HG03095 (cell line): ENCODE data around the gene BDNF.
"Not testable (repeated sequence)": the region's sequence is repeated elsewhere in the genome, so short reads cannot be mapped to it uniquely, and the experiment has no call there.

Experiments
- ATAC-seq: cut with Tn5 transposase; IDR thresholded peaks from one replicate; pipeline ENCODE4 v1.9.1; 2021; ENCODE audit warnings: moderate library complexity; ENCODE audit not compliant: unreplicated experiment

Gene BDNF

DNA sequence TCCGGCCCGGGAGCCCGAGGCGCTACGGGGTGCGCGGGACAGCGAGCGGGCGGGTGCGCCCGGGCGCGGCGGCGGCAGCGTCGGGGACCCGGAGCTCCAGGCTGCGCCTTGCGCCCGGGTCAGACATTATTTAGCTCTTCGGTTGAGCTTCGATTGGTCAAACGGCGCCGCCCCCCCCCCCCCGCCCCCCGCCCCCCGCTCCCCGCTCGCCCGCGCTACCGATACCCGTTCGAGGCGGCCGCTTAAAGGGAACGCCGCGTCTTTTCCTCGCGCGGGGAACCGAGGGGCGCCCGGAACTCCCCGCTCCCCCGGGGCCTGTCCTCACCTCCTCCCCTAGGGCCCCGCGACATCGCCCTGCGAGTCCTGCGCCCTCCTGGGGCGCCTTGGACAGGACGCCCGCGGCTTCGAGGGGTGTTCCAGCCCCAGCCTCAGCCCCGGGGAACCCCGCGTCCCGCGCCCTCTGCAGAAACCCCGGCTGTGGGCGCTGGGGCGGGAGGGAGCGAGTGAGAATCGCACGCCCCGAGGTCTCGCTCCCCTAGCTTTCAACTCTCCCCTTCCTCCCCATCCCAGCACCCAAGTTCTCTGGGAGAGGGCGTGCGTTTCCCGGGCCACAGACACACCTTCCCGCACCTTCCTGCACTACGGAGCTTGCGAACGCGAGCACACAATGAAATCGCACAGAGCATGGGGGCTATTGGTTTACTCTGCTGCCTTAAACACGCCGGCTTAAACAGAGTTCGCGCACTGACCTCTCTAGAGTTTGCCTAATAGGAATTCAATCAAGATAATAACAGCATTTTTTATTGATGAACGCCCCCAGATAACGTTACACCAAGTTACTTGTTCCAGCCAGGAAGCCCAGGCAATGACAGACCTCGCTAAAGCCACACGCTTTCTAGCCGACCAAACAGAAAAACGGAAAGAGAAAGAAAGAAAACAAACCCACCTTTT, at the start of gene BDNF:
TSS of gene BDNF (minus strand) at position 105 of the 951 bp plus-strand sequence. CDS start 41,891 bp downstream, outside the sequence.
- ATAC-seq: no peak

- ATAC-seq: no peak
Observed at GRCh38 chr11:27740362-27741013, 40.2 kb upstream of the BDNF start.

DNA sequence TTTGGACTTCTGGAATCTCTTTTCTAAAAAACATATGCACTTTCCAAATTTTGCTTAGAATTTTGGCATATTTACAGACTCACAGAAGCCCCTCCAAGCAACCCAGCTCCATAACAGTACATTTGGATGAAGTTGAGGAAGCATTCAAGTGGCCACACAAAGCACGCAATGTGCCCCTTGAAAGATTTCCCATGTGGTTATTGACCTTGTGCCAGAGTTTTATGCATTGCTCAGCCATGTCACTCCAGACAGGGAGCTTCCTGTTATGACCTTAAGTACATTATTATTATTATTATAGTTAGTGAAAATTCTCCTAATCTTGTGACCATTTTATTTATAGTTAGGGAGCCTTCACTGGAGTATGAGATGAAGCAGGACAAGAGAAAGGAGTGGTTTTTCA, 35.0 kb upstream of the BDNF start:
- ATAC-seq: no peak

DNA sequence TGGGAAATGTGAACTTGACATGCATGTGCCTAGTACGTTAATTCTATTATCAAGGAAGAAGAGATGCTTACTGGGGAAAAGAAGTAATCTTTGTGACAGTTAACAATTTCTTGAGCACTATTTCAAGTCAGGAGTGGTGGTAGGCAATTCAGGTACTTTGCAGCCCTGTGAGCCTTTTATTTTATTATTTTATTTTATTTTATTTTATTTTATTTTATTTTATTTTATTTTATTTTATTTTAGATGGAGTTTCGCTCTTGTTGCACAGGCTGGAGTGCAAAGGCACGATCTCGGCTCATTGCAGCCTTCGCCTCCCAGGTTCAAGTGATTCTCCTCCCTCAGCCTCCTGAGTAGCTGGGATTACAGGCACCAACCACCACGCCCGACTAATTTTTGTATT, 31.5 kb upstream of the BDNF start:
- ATAC-seq: not testable (repeated sequence)

DNA sequence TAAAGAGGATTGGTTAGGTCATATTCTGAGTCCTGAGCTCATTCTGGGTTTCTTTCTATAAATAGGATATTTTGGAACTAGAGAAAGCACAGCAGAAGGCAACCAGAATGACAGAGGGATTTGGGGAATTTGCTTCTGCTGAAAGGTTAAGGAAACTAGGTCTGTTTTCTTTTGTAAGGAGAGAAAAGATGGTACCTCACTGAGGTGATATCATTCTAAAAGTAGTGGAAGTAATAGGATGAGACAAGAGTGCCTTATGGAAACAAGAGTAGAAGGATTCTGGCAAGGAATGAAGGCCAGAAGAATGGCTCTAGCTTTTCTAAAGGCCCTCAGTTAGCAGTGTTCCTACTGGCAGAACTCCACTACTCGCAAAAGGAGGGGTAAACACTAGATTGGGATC, 26.7 kb upstream of the BDNF start:
- ATAC-seq: no peak

- ATAC-seq: no peak
Observed at GRCh38 chr11:27723687-27724086, 23.4 kb upstream of the BDNF start.

DNA sequence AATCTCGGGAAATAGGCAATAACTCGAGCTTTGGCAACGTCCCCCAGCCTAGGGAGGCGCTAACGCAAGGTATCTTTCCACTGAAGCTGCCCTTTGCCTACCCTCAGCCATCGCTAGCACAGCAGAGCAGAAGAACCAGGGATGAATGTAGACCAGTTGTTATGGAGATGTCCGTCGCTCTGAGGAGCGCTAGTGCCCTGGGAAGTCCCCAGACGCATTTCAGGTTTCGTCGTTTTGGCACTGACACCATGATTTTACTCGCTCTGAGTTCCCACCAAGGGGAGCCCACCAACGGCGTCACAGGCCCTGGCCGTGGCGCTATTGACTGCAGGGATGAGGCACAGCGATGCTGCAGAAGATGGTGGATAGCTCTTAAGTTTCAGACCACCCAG, 22.7 kb upstream of the BDNF start:
- no peak for ATAC-seq

DNA sequence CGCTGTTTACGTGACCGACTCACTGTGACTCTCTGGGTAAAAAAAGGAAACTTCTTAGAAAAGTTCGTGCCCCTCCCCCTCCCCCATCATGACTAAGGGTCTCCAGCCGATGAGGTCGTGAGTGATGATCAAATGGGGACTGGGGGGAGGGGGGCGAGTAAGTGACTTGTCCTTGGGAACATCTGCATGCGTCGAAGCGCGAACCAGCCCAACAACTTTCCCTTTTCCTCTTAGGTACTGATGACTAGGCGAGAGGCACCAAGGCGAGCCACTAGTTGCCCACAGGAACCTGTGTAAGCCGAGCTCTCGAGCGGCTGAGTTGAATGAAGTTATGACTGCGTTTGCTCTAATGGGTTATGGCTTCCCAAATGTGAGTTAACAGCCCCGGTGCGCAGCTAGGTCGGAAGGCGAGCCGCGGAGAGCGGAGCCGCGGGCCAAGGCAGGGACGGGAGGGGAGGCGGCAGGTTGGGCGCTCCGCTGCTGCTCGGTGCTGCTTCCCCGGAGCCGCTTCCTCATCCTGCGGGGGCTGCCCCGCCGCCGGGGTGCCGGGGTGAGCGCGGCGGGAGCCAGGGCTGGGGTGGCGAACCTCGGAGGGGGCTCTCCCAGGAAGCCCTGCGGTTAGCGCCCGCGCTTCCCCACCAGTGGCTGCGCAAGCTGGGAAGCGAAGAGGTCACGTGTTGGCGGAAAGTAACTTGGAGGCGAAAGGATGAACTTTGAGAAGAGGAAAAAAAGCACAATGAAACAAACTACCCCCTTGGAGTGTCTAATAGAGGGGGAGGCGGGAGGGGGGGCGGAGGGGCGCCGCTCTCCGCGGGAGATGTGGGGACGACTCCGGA, 22.1 kb upstream of the BDNF start:
- ATAC-seq: no peak

- no peak for ATAC-seq
Observed at GRCh38 chr11:27721264-27722116, 21.2 kb upstream of the BDNF start.

DNA sequence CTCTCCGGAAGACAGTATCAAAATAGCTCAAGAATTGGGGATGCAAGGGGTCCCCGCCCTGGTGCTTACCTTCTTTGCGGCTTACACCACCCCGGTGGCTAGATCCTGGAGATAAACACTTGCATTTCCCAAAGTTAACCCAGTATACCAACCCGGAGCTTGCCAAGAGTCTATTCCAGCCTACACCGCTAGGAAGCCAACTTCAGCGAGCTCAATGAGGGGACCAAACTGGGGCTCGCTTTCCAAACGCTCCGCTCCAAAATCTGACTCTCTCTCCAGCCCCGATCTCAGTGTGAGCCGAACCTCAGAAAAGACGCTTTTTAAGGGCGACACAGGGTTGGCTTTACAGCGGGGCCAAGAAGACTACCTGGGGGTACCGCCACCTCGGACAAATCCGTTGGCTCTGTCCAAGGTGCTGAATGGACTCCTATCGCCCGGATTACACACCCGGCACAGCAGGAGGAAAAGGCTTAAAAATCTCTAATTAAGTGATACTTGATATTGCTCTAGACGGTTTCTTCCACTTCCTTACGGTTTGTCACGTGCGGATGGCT, 20.1 kb upstream of the BDNF start:
- ATAC-seq: no peak

DNA sequence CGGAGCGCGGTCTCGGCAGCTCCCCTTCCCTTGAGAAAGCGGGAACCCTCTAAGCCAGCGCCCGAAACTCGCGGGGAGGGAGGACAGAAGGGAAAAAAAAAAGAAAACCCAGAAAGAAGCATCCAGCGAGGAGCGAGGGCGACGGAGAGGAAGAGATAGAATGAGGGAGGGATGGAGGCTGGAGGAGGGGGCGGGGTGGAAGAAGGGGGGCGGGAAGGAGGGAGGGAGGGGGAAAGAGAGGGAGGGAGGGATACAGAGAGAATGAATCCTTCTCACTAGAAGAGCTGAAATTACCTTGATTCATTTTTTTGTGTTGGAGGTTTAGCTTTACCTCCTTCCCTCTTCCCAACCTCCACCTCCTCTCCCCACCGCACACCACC, 19.3 kb upstream of the BDNF start:
- no peak for ATAC-seq

- ATAC-seq: no peak
Observed at GRCh38 chr11:27718863-27719545, 18.7 kb upstream of the BDNF start.

- ATAC-seq: no peak
Observed at GRCh38 chr11:27718346-27718862, 18.1 kb upstream of the BDNF start.

DNA sequence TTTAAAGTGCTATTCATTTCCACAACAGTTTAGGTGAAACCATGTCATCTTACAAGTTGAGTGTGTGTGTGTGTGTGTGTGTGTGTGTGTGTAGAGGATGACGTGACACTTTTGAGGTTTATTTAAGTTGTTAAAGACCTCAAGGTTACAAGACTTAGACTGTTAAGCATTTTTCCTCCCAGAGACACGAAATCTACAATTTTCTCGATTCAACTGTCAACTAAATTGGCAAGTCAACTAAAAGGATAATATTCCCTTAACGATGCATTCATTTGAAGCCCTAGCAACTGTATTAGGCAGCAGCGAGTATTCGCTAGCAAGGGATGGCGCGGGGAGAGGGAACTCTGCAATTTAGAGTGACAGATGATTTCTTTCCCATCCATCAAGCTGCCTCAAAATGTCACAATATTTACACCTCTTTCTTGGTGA, 17.6 kb upstream of the BDNF start:
- no peak for ATAC-seq

GRCh38 chr11:27717377-27717776, 17.1 kb upstream of the BDNF start:
- no peak for ATAC-seq

DNA sequence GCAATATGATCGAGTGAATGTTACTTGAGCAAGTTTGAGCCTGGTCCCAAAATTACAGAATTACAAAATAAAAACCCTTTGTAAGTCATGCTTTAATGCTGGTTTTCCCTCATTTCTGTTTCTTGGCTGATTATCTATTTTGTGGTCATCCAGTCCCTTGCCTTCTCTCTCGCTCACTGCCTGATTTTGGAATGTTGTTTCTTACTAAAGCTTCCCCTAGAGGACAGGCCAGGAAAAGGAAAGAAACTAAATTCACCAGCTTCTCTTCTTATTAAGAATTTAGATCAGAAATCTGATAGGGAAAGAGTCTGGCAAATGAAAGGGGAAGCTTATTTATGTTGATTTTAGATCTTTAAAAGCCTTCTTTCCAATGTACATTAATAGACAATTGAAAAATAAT, 16.6 kb upstream of the BDNF start:
- no peak for ATAC-seq

- no peak for ATAC-seq
Observed at GRCh38 chr11:27716216-27716615, 16.0 kb upstream of the BDNF start.

- no peak for ATAC-seq
Observed at GRCh38 chr11:27711725-27712124, 11.5 kb upstream of the BDNF start.

DNA sequence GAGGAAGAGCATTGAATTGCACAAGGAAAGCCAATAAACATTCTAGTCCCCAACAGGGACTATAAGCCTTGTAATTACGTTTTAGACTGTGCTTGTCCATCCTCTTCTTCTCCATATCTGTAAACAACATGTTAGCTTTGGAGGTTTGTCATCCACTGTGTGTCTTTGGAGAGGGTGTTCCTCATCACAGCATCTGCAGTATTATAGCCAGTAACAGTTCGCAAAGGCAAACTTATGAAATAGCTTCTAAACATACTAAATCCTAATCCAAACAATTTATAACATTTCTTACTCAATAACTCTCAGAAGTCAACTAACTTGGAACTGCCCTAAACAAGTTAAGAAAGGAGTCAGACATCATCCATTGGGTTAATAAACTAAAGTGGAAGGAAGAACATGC, 10.3 kb upstream of the BDNF start:
- no peak for ATAC-seq
